Tibial nerve (tissue), 4 donors: Measurements from ENCODE around the gene KLRG1.

Experiments
- EP300 ChIP-seq, 2 donors: sonication (generic); formaldehyde crosslinking; IDR thresholded peaks; one replicate each; pipeline ENCODE4 v1.6.1; 2017; ENCODE audit warnings: antibody characterized with exemption in 2 of 2, mild to moderate bottlenecking in 1 of 2
- POLR2A ChIP-seq, 2 donors: fragments of 450-650 bp; IDR thresholded peaks; one replicate each; pipeline ENCODE4 v1.6.1; 2017; ENCODE audit warnings: antibody characterized with exemption in 2 of 2, mild to moderate bottlenecking in 2 of 2, moderate library complexity in 2 of 2
- TF ChIP-seq, protein P1 (sequence below), 5 experiments: fragments of 200-600 bp in 3 of 5; fragments of 450-650 bp in 2 of 5; sonication (generic) in 3 of 5; IDR thresholded peaks; one replicate each; pipeline ENCODE4 v1.5.1; 2016 to 2019; ENCODE audit warnings: antibody characterized with exemption in 5 of 5, mild to moderate bottlenecking in 3 of 5, moderate library complexity in 2 of 5

DNA sequence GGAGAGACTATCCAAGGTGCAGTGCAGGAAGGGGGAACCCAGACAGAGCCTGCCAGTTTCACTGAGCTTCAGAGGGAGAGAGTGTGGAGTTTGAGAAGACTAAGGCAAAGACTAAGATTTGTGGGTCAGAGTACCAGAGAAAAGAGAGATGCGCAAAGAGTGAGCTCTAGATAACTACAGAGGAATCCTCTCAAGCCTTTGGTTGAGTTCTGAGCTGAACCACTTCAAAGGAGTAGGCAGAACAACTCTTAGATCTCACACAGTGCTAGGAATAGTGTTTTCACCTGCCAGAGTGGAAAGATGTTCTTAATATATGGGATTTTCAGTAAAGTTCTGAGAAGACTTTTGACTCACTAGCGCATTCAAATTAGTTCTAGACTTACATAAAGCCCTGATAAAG is 29.2 kb upstream of the KLRG1 start:
- TF ChIP-seq, protein P1, sequence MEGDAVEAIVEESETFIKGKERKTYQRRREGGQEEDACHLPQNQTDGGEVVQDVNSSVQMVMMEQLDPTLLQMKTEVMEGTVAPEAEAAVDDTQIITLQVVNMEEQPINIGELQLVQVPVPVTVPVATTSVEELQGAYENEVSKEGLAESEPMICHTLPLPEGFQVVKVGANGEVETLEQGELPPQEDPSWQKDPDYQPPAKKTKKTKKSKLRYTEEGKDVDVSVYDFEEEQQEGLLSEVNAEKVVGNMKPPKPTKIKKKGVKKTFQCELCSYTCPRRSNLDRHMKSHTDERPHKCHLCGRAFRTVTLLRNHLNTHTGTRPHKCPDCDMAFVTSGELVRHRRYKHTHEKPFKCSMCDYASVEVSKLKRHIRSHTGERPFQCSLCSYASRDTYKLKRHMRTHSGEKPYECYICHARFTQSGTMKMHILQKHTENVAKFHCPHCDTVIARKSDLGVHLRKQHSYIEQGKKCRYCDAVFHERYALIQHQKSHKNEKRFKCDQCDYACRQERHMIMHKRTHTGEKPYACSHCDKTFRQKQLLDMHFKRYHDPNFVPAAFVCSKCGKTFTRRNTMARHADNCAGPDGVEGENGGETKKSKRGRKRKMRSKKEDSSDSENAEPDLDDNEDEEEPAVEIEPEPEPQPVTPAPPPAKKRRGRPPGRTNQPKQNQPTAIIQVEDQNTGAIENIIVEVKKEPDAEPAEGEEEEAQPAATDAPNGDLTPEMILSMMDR (IDR thresholded peaks at IDR 0.05) = no peak
- TF ChIP-seq POLR2A (IDR thresholded peaks at IDR 0.05) (no peak), EP300 (IDR thresholded peaks at IDR 0.05) (no peak)
